AG09309 (cell line): ENCODE data around the gene KRTAP12-2.
"Not testable (repeated sequence)": the region's sequence is repeated elsewhere in the genome, so short reads cannot be mapped to it uniquely, and the experiment has no call there.

Source experiments
- DNase-seq: peaks from one replicate; pipeline ENCODE4 v3.0.0-alpha.2; 2010; ENCODE audit warnings: low read depth
- H3K4me3 ChIP-seq: 2 replicates; pipeline ENCODE4 v1.5.1; 2011; ENCODE audit warnings: mild to moderate bottlenecking, low read depth, low read length, moderate library complexity; ENCODE audit not compliant: control insufficient read depth
- TF ChIP-seq, protein P1 (sequence below): IDR thresholded peaks from 2 replicates; pipeline ENCODE4 v1.5.1; 2011; ENCODE audit warnings: mild to moderate bottlenecking, low read depth, low read length, inconsistent platforms; ENCODE audit not compliant: insufficient read depth, control insufficient read depth; ENCODE audit errors: missing control alignments

The KRTAP12-2 gene

DNA sequence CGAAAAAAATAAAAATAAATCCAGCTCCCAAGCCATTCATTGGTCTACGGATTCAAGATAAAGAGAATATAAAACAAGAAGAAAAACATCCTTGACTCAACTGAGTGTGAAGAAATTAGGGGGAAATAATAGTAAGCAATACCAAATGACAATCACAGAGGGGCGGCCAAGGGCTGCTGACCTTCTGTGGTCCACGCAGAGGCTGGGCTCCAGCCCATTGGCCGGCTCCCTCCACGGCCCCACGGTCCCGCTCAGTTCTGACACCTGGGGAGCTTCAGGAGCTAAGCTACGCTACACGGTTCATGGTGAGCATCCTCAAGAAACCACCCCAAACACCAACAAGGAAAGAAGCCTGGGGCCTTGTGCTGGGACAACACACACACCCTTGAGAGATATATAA is 29.8 kb upstream of the KRTAP12-2 start:
- no peak overlapping the region for H3K4me3 ChIP-seq
- no peak for DNase-seq
- TF ChIP-seq, protein P1, sequence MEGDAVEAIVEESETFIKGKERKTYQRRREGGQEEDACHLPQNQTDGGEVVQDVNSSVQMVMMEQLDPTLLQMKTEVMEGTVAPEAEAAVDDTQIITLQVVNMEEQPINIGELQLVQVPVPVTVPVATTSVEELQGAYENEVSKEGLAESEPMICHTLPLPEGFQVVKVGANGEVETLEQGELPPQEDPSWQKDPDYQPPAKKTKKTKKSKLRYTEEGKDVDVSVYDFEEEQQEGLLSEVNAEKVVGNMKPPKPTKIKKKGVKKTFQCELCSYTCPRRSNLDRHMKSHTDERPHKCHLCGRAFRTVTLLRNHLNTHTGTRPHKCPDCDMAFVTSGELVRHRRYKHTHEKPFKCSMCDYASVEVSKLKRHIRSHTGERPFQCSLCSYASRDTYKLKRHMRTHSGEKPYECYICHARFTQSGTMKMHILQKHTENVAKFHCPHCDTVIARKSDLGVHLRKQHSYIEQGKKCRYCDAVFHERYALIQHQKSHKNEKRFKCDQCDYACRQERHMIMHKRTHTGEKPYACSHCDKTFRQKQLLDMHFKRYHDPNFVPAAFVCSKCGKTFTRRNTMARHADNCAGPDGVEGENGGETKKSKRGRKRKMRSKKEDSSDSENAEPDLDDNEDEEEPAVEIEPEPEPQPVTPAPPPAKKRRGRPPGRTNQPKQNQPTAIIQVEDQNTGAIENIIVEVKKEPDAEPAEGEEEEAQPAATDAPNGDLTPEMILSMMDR: no peak

DNA sequence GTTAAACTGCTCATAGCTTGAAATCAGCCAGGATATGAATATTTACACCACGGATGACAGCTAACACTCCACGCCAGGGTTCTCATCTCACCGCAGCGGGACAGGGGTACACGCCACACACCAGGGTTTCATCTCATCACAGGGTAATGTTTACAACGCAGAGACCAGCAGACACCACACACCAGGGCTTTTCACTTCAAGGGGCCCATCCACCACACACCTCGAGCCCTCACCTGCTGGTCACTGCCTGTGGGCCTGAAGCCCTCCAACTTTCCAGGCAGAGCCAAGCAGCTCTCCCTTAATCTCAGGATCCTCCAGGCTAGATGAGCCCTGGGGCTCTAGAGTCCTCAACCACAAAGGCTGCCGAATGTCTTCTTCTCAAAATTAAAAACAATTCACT is 28.9 kb upstream of the KRTAP12-2 start:
- no peak overlapping the region for H3K4me3 ChIP-seq
- no peak for DNase-seq
- TF ChIP-seq, protein P1: no peak

DNA sequence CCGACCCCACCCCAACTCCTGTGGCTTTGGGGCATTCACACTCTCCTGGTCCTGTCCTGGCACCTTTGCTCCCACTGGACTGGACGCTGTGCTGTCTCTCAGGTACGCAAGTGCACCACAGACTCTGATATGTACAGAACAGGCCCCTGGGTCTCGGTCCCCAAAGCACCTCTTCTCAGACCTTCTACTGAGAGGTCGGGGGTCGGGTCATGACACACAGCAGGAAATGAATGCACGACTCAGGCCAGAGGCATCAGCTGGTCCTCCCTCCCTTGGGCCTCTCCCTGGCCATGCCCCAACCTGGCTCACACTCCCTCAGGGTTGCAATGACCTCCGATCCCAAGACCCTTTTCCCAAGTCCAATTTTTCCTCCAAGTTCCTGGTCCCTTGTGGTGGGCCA is 28.5 kb upstream of the KRTAP12-2 start:
- no peak for DNase-seq

DNA sequence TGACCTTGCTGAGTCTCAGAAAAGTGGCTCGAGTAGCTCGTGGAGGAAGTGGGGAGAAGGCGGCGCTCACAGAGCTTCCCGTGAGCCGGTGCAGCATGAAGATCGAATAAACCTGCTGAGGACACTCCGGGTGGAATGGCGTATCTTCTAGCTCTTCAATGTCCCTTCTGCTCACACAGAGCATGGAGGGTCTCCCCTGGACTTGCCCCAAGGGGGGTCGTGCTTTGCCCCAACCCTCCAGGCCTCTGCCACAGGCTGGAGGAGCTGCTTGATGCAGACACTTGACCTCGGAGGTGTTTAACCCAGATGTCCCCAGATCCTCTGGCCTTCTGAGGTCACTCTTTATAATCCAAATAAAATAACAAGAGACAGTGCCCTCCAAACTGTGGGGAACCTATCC is 28.0 kb upstream of the KRTAP12-2 start:
- TF ChIP-seq, protein P1: no peak
- no peak overlapping the region for H3K4me3 ChIP-seq
- no peak for DNase-seq

More for the DNA sequence above, 28.5 kb upstream of the KRTAP12-2 start:
- H3K4me3 ChIP-seq: no peak overlapping the region
- TF ChIP-seq, protein P1: no peak

DNA sequence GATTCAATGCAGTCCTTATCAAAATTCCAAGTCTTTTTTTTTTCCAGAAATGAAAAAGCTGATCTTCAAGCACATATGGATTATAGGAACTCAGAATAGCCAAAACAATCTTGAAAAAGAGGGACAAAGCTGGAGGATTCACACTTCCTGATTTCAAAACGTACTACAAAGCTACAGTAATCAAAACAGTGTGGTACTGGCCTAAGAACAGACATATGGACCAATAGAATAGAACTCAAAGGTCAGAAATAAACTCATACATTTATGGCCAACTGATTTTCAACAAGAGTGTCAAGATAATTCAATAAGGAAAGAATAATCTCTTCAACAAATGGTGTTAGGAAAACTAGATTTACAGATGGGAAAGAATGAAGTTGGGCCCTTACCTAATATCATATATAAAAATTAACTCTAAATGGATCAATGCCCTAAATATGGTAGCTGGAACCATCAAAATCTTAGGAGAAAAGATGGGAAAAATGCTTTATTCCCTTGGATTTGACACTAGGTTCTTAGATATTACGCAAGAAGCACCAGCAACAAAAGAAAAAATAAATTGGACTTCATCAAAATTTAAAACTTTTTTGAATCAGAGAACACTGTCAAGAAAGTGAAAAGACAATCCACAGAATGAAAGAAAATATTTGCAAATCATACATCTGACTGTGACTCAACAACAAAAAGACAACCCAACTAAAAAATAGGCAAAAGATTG is 26.2 kb upstream of the KRTAP12-2 start:
- H3K4me3 ChIP-seq: no peak overlapping the region
- no peak for DNase-seq
- TF ChIP-seq, protein P1: no peak

DNA sequence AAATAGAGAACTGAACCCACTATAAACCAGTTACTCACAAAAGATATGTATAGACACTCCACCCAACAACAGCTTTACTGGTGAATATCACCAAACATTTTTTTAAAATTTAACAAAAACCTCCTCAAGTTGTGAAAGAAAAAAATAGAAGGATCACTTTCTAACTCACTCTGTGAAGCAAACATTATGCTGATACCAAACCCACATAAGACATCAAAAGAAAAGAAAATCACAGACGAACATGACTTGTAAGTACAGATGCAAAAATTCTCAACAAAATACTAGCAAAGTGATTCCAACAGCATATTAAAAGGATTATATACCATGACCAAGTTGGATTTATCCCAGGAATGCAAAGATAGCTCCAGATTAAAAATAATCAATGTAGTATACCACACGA is 25.0 kb upstream of the KRTAP12-2 start:
- DNase-seq: no peak
- TF ChIP-seq, protein P1: no peak
- H3K4me3 ChIP-seq: no peak overlapping the region

DNA sequence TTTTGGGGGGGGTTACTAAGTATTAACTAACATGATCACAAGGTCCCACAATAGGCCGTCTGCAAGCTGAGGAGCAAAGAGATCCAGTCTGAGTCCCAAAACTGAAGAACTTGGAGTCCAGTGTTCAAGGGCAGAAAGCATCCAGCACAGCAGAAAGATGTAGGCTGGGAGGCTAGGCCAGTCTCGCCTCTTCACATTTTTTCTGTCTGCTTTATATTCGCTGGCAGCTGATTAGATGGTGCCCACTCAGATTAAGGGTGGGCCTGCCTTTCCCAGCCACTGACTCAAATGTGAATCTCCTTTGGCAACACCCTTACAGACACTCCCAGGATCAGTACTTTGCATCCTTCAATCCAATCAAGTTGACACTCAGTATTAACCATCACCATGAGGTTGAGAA is 23.0 kb upstream of the KRTAP12-2 start:
- DNase-seq, H3K4me3 ChIP-seq: not testable (repeated sequence)
